ENCODE results near the gene TIPARP. TPM values are rescaled to one million over a fixed set of nuclear protein-coding genes. Genes with fewer than 3 reads are reported as not detected.

TIPARP gene
- total RNA-seq, 6 experiments from 2014 or later = 60.6 to 78.0 (median 67.4) TPM

GRCh38 chr3:156744631-156745030 lies 70.2 kb downstream of the TIPARP start:
- no peak overlapping the region for H3K27ac Mint-ChIP-seq
- TF ChIP-seq CTCF (IDR thresholded peaks at IDR 0.05) = no peak
- H3K27me3 Mint-ChIP-seq (ENCODE audit: insufficient read depth) = peaks cover 2% of the 10 kb centered on the region; the same call in 1 of the 2 replicates
- H3K4me3 Mint-ChIP-seq = no peak overlapping the region
- peaks cover 35% of the 10 kb centered on the region for H3K36me3 Mint-ChIP-seq (ENCODE audit: low read depth)
- peaks cover 8% of the 10 kb centered on the region for H3K4me1 Mint-ChIP-seq (ENCODE audit: low read depth)
- DNase-seq = no peak
- peaks cover 15% of the 10 kb centered on the region for H3K9me3 Mint-ChIP-seq

GRCh38 chr3:156745766-156746165 lies 71.4 kb downstream of the TIPARP start:
- H3K27ac Mint-ChIP-seq = no peak overlapping the region

GRCh38 chr3:156747046-156747445 lies 72.7 kb downstream of the TIPARP start:
- Mint-ChIP-seq H3K27me3 (ENCODE audit: insufficient read depth) (peaks cover 2% of the 10 kb centered on the region), H3K4me1 (ENCODE audit: low read depth) (peaks cover 32% of the 10 kb centered on the region), H3K4me3 (no peak overlapping the region), H3K36me3 (ENCODE audit: low read depth) (peaks cover 35% of the 10 kb centered on the region), H3K9me3 (peaks cover 15% of the 10 kb centered on the region), H3K27ac (no peak overlapping the region)
- no peak for TF ChIP-seq CTCF (IDR thresholded peaks at IDR 0.05)
- no peak for DNase-seq

More at GRCh38 chr3:156745766-156746165, 71.4 kb downstream of the TIPARP start:
- Mint-ChIP-seq H3K9me3 (peaks cover 15% of the 10 kb centered on the region), H3K4me3 (no peak overlapping the region), H3K4me1 (ENCODE audit: low read depth) (peaks cover 20% of the 10 kb centered on the region), H3K27me3 (ENCODE audit: insufficient read depth) (peaks cover 2% of the 10 kb centered on the region; the same call in 1 of the 2 replicates), H3K36me3 (ENCODE audit: low read depth) (peaks cover 41% of the 10 kb centered on the region)
- no peak for DNase-seq
- no peak for TF ChIP-seq CTCF (IDR thresholded peaks at IDR 0.05)

GRCh38 chr3:156749244-156749643 lies 74.9 kb downstream of the TIPARP start:
- peaks cover 54% of the 10 kb centered on the region for H3K4me1 Mint-ChIP-seq (ENCODE audit: low read depth)
- peaks cover 15% of the 10 kb centered on the region for H3K9me3 Mint-ChIP-seq
- no peak for DNase-seq
- H3K4me3 Mint-ChIP-seq = no peak overlapping the region
- H3K36me3 Mint-ChIP-seq (ENCODE audit: low read depth) = peaks cover 35% of the 10 kb centered on the region
- peak overlapping the region; percentile 30; the same call in 1 of the 2 replicates for H3K27ac Mint-ChIP-seq
- H3K27me3 Mint-ChIP-seq (ENCODE audit: insufficient read depth) = peaks cover 2% of the 10 kb centered on the region
- TF ChIP-seq CTCF (IDR thresholded peaks at IDR 0.05) = no peak

- H3K4me3 Mint-ChIP-seq = peak overlapping the region; percentile 84
- H3K36me3 Mint-ChIP-seq (ENCODE audit: low read depth) = peaks cover 35% of the 10 kb centered on the region
- peaks cover 61% of the 10 kb centered on the region for H3K4me1 Mint-ChIP-seq (ENCODE audit: low read depth)
- peak overlapping the region; percentile 98 for H3K27ac Mint-ChIP-seq
- H3K27me3 Mint-ChIP-seq (ENCODE audit: insufficient read depth) = peaks cover 2% of the 10 kb centered on the region
- peak; percentile 51 for DNase-seq
- TF ChIP-seq CTCF (IDR thresholded peaks at IDR 0.05) = no peak
- peaks cover 15% of the 10 kb centered on the region for H3K9me3 Mint-ChIP-seq
These were observed 75.9 kb downstream of the TIPARP start for GRCh38 chr3:156750191-156750873.

All from HFFc6 (cell line).